HG02870 (cell line): ENCODE measurements around the gene TMPRSS7.
A peak's percentile ranks its signal among the peaks of the same experiment; 100 is the strongest.

Experiments used
- ATAC-seq: cut with Tn5 transposase; IDR thresholded peaks from one replicate; pipeline ENCODE4 v1.9.1; 2021; ENCODE audit warnings: mild to moderate bottlenecking, moderate library complexity; ENCODE audit not compliant: unreplicated experiment

Gene TMPRSS7

DNA sequence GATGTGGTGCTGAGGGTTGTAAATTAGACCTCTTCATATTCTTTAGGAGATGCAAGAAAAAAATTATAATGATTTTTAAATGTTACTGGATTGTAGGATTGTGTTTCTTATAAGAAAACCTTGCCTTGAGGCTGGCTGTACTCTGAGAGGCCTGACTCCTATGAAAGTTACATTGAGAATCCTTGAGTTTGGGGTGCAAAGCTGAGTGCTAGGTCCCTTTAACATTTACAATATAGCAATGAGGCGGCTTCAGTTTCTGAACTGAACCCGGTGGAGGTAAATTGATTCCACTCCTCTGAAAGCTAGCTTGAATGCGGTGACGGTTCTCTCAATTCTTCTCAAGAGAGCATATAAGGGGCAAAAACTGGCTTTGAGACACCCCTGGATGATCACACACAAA is at the start of gene TMPRSS7:
TMPRSS7 (plus strand) TSS at position 301 of the 400 bp plus-strand sequence. CDS start 110 bp downstream, outside the sequence.
- ATAC-seq, result no peak

DNA sequence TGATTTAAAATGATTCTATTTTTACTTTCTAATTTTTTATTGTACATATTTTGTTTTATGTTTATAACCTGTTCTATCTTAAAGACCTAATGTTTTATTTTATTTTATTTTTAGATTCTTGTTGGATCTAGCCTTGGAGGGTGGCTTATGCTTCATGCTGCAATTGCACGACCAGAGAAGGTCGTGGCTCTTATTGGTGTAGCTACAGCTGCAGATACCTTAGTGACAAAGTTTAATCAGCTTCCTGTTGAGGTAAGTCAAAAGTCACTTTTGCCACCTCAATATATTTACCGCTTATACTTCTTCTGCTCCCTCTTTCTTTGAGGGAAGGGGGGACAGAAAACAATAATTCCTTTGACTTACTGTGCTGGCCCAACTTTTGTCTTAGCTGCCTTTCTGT is 47.7 kb upstream of the TMPRSS7 start:
- ATAC-seq, result no peak

GRCh38 chr3:111989061-111989678 is 45.4 kb upstream of the TMPRSS7 start:
- peak; percentile 95 for ATAC-seq

DNA sequence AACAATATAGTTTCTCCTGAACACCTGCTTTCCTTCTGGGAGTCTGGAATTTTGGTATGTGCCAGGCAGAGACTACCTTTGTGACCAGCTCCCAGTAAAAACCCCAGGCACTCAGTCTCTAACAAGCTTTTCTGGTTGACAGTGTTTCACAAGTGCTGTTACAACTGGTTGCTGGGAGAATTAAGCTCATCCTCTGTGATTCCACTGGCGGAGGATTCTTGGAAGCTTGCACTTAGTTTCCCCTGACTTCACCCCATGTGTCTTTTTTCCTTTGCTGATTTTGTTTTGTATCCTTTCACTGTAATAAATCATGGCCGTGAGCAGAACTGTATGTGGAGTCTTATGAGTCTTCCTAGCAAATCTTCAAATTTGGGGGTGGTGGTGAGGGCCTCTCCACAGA is 41.5 kb upstream of the TMPRSS7 start:
- ATAC-seq, result no peak

DNA sequence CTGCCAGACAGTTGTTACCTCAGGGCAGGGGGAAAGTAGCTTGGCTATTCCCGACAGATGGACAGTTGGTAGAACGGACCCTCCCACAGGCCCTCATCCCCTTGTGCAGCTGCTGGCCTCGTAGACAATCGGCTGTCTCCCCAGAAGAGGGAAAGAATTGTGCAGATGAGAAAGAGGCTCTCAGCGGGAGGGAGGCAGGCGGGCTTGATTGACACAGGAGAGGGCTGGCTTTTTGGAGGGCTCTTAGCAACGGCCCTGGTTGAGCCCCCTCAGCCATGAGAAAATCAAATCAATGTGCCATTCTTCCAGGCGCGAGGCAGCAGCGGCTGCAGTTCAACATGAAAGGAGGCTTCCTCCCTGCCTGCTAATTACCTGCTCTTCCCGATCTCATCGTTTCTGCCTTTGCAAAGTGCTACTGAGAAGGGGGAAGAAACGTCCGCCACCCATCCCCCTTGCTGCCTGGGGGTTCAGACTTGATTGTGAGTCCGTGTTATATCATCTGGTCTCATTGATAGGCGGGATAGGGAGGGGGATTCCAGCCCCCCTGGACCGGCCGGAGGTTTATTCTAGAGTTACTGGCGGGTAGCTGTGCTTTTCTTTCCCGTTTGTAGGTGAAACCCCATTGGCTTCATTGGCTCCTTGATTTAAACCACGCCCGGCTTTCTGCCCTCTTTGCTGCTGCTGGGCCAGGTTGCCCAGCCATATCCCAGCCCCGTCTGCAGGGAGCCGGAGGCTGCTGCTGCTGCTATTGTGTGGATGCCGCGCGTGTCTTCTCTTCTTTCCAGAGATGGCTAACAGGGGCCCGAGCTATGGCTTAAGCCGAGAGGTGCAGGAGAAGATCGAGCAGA is 35.7 kb upstream of the TMPRSS7 start, which contains the start of gene TAGLN3:
TAGLN3 (plus strand) TSS at position 287 of the 848 bp plus-strand sequence; CDS start at position 788, 501 bp downstream.
- ATAC-seq, result no peak

DNA sequence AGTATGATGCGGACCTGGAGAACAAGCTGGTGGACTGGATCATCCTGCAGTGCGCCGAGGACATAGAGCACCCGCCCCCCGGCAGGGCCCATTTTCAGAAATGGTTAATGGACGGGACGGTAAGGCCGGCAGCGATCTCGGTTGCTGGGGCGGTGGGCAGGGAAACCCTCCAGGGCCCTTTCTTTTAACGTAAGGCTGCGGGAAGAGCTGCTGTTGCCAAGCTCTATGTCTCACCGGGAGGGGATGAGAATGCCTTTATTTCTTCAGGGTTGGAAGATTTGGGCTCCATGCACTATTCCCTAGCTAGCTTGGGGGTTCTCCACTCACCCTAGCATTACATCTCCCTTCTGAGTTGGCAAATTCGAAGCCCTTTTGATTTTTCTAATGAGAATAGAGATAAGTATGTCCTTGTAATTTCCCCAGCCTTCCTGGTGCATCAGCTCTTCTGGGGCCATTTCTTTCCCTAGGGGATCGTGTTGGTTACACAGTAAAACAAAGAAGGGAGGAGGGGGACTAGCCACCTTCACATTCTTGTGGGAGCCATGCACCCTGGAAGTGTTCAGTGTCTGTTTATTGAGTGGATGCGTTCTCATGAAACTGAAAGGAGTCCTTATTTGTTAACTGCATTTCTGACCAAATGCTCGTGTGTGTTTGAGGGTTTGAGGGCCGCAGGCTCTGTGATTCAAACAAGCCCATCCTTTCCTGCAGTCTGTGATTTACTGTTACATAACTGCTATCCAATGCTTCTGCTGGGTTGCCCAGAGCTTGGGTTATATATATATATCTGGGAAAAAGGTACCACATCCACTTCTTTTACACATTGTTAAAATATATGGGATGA is 34.8 kb upstream of the TMPRSS7 start:
- ATAC-seq, result no peak

DNA sequence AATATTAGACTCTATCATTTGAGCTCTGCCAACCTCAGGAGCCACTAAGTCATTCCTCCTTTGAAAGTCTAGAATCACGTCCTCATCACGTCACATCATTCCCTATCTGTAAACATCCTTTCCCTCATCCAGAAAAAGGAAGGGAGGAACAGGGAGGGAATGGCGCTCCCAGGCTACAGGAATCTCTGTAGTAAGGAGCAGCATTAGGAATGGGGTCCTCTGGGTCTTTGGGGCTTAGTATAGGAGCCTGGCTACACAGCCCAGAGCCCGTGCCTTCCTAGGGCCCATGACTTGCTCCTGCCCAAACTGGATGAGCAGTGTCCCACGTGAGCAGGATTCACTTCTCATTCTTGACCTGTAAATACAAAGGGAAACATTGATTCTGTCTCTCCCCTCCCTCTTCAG is 34.2 kb upstream of the TMPRSS7 start:
- ATAC-seq, result no peak

GRCh38 chr3:112000966-112001365 is 33.6 kb upstream of the TMPRSS7 start:
- no peak for ATAC-seq

DNA sequence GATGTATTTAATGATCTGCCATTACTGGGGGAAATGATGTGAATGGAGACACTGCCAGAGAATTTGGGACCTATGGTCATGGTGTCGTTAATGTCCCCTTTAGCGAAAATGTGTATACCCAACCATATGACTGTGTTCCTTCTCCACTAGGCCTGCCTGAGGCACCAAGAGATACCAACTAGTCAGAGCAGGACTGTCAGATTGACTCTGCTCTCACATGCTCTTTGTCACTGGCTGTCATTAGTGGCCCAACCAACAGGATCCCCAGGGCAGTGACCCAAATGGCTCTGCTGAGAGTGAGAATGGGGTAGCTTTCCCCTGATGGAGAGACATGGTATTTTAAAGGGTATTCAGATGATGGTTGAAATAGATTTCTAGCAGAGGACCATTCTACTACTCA is 33.0 kb upstream of the TMPRSS7 start:
- no peak for ATAC-seq

DNA sequence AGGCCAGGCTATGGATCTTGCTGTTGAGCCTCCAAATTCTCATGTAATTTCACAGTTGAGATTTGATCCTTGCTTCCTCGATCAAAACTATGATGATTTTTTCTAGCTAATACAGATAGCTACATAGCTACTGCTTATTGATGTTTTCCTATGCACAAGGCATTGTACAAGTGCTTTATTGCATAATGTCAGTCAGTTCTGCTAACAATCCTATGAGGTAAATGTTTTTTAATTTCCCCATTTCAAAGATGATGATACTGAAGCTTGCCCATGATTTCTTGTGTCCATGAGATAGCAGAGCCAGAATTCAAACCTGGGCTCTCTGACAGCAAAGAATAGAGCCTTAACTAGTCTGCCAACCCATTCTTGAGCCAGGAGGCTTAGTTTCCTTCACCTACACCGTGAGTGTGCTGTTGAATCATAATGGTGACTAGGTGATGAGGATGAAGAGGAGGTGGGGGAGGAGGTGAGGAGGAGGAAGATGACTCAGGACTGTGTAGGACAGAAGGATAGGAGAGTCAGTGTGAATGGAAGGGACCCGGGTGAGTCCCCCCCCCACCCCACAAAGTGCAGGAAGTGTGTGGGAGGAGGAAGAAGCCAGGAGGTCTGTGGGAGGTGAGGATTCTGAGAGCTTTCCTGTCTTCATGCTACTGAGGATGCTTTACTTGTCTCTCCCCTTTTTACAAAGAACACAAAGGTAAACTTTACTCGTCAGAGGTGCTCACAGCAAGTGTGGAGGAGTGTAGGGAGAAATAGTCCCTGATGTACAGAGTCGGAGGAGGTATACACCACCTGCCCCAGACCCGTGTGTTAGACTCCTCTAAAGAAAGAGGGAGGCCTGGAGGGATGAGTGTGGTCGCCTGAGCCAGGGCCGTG is 32.2 kb upstream of the TMPRSS7 start:
- ATAC-seq, result no peak

DNA sequence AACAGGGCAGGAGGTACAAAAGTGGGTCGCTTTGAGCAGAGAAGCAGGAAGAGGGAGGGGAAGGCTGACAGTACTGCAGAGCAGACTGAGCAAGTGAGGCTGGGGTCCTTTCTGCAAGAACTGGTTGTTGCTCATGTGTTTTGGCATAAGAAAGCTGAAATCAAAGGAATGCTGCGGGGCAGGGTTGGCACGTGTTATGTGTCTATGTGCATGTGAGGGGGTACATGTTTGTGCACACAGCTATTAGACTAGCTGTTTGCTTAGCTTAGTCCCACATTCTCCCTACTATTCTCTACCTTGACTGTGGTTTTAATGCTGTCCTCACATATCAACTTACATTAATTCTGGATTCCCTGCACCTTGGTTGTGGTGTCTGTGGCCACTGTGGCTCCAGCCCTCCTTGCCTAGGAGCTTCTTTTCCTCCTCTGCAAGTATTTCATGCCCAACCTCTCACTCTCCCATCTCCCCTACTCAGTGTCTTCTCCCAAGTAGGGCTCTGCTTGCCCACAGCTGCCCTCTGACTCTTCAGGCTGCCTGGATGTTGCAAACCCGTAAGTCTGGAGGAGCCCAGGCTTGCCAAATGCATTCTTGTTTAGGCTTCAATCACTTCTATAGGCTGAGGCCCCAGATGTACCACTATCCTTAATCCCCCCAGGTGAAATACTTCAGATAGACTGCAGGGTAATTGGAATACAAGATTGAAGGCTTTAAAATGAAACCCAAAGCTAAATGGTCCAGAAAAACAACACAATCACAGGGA is 31.0 kb upstream of the TMPRSS7 start:
- no peak for ATAC-seq

GRCh38 chr3:112004187-112004586 is 30.3 kb upstream of the TMPRSS7 start:
- no peak for ATAC-seq

GRCh38 chr3:112004669-112005068 is 29.9 kb upstream of the TMPRSS7 start:
- no peak for ATAC-seq

DNA sequence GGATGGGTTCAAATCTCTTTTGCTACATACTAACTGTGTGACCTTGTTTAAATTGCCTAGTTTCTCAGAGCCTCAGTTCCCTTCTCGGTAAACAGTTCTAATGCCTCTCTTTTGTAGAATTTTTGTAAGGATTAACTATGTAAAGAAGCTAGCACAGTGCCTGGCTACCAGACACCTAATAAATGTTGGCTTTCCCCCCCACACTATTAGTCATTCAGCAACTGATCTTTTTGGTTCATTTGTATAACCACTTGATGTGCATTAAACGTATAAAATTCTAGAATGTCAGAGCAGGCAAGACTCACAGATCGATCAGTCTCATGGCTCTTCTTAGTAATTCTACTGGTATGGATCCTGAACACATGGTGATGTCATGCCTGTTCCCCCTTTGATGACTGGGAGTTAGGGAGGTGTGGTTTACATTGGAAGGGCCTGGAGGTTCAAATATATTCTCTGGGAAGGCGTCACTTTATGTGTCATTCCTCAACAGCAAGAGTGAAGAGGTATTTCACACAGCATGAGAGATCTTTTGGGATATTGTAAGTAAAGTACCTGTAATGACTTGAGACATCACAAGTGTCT is 29.4 kb upstream of the TMPRSS7 start:
- ATAC-seq, result no peak

DNA sequence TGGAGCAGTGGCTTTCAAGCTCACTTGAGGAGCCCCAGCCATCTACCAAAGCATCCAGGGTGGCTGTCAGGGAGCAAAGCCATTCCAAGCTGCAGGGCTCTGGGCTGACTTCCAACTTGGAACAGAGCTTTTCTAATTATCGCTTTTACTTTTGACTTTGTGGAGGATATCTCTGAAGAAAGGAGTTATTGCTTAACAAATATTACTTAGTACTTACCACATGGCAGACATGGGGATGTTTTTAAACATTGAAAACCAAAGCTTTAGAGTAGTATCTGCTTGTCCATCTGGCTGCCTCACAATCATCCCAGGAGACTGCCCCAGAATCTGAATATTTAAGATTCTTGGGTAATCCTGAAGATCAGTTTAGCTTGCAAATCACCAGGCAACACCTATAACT is 26.9 kb upstream of the TMPRSS7 start:
- ATAC-seq, result no peak

GRCh38 chr3:112009670-112010069 is 24.9 kb upstream of the TMPRSS7 start:
- no peak for ATAC-seq

DNA sequence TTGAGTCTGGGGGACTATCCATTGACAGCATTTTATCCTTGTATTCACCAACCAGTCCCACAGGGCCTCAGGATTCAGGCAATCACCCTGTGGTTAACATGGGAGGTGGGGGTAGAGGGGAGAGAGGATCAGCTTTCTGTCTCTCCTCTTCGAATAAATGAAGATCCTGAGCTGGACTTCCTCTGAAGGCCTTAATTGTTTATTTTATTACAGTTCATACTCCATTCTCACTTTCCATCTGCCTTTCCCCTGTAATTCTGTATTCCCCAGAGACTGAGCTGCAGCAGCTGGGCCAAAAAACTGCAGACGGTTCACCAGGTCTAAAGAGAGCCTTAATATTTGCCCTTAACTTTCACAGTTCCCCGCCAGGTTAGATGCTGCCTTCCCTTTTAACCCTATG is 23.9 kb upstream of the TMPRSS7 start:
- ATAC-seq, result no peak

DNA sequence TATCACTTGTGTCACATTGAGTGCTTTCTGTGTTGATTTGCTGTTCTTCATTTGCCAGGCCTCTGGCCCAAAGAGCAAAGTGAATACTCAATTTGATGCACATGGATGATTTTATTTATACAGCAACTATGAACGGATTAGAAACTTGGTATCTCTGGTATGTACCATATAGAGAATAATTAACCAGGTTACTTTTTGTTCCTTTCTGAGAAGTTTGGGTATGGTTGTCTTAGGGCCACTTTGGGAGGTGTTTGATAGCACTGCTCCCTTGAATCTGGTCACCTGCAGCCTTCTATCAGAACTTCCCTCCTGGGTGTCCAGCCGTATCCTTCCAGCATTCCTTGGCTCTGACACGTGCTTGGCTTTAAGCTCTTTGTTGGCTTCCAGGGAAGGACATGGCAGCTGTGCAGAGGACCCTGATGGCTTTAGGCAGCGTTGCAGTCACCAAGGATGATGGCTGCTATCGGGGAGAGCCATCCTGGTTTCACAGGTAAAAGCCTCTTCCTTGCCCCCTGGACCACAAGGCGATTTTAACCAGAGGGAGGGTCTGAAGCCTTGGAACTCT is 23.1 kb upstream of the TMPRSS7 start:
- no peak for ATAC-seq
